HG03103 (cell line): ENCODE results near the gene PPP1R1B.

Experiments
- ATAC-seq: cut with Tn5 transposase; IDR thresholded peaks from one replicate; pipeline ENCODE4 v1.9.1; 2021; ENCODE audit warnings: low read depth; ENCODE audit not compliant: unreplicated experiment

Gene PPP1R1B

GRCh38 chr17:39600288-39600996 is 26.3 kb upstream of the PPP1R1B start:
- no peak for ATAC-seq

GRCh38 chr17:39600997-39601597 is 25.7 kb upstream of the PPP1R1B start:
- ATAC-seq, result no peak

GRCh38 chr17:39601758-39602532 is 24.8 kb upstream of the PPP1R1B start:
- no peak for ATAC-seq

- ATAC-seq, result no peak
Observed at GRCh38 chr17:39602533-39603303, 24.0 kb upstream of the PPP1R1B start.

- no peak for ATAC-seq
Observed at GRCh38 chr17:39603304-39604016, 23.3 kb upstream of the PPP1R1B start.

GRCh38 chr17:39604911-39605491 is 21.8 kb upstream of the PPP1R1B start:
- no peak for ATAC-seq

- no peak for ATAC-seq
Observed at GRCh38 chr17:39605492-39606433, 21.0 kb upstream of the PPP1R1B start.

GRCh38 chr17:39606434-39607056 is 20.2 kb upstream of the PPP1R1B start:
- no peak for ATAC-seq

- ATAC-seq, result no peak
Observed at GRCh38 chr17:39607057-39607850, 19.5 kb upstream of the PPP1R1B start.

GRCh38 chr17:39607851-39608130 is 19.0 kb upstream of the PPP1R1B start, which contains the start of gene NEUROD2:
NEUROD2 (minus strand) TSS chr17:39607920; CDS start chr17:39606599, 1,321 bp downstream.
- no peak for ATAC-seq

- ATAC-seq, result no peak
Observed at GRCh38 chr17:39608142-39608981, 18.4 kb upstream of the PPP1R1B start.

- no peak for ATAC-seq
Observed at GRCh38 chr17:39609416-39610025, 17.2 kb upstream of the PPP1R1B start.

- ATAC-seq, result no peak
Observed at GRCh38 chr17:39611401-39612112, 15.2 kb upstream of the PPP1R1B start.

- ATAC-seq, result no peak
Observed at GRCh38 chr17:39612291-39612894, 14.4 kb upstream of the PPP1R1B start.

- ATAC-seq, result no peak
Observed at GRCh38 chr17:39612935-39613464, 13.8 kb upstream of the PPP1R1B start.
